SK-N-MC (cell line): ENCODE results near the gene GFY.

Experiments used
- EZH2 ChIP-seq: fragments of 200-600 bp; sonication (generic); IDR thresholded peaks from one replicate; pipeline ENCODE4 v1.6.1; 2017; ENCODE audit warnings: antibody characterized with exemption
- POLR2AphosphoS5 ChIP-seq: IDR thresholded peaks from 2 replicates; pipeline ENCODE4 v1.6.1; 2012; ENCODE audit warnings: mild to moderate bottlenecking, low read depth, low read length, borderline replicate concordance

DNA sequence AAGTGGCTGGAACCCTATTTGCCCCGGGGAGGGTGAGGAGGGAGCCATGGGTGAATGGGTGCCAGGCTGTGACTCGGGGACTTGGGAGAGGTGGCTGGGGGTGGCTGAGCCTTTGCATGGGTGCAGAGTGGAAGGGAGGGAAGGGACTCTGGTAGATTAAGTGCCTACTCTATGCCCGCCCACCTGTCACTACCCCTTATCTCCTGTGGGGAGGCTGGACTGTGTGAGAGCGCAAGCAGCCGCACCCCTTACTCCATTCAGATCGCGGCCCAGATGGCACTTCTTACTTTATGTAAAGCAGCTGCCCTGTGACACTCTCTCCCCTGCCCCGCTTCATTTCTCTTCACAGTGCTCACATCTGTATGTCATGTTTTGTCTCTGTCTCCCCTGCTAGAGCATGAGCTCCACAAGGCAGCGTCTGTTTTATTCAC, 34.2 kb upstream of the GFY start:
- TF ChIP-seq POLR2AphosphoS5, result no peak
- no peak for TF ChIP-seq EZH2
